Stimulated activated CD8-positive, alpha-beta memory T cell treated with anti-CD3 and anti-CD28 coated beads, Interleukin-2, amount 100 ng/mL, for 1 hour (primary cell): ENCODE results near the gene TECPR2.
A peak's percentile ranks its signal among the peaks of the same experiment; 100 is the strongest.

Experiments used
- DNase-seq, 2 donors: peaks; one replicate each; pipeline ENCODE4 v3.0.0-alpha.2; 2020; ENCODE audit warnings: low read depth in 2 of 2

TECPR2 gene

DNA sequence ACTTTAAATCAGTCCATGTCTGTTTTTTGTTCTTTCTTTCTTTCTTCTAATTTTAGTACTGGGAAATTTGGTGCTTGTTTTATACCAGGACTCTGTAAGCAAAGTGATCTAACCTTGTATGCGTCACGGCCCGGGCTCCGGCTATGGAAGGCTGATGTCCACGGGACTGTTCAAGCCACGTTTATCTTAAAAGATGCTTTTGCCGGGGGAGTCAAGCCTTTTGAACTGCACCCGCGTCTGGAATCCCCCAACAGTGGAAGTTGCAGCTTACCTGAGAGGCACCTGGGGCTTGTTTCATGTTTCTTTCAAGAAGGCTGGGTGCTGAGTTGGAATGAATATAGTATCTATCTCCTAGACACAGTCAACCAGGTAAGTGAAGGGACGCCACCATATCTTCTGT, 62.2 kb downstream of the TECPR2 start:
- DNase-seq, result no peak

DNA sequence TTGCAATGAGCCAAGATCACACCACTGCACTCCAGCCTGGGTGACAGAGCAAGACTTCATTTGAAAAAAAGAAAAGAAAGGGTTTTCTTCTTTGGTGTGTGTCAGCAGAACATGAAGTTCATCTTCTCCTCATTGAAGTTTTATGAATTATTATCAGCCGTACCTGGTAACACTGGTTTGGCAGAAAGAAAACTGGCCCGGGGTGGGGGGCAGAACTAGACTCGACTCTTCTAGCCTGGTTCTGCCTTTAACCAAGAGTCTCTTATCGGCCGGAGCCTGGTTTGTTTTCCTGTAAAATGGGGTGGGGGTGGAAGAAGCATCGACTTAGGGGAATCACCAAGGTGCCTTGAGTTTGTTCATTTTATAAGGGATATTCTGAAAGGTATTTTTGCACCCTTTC, 64.1 kb downstream of the TECPR2 start:
- no peak for DNase-seq

DNA sequence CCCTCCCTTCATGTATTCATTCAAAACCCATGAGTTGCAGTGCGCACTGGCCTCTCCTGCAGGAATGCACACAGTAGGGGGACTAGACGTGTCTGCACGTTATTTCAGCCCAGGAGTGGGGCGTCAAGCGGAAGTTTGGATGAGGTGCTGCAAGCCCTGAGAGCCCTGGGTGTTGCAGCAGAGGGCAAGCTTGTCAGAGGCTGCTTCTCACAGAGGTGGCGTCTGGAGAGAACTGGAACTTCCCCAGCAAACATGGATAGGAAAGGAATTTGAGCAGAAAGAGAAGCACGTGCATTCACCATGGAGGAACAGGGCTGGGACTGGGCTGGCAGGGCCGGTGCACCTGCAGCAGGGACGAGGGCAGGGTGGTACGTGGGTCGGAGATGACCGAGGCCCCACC, 64.9 kb downstream of the TECPR2 start:
- DNase-seq, result no peak

DNA sequence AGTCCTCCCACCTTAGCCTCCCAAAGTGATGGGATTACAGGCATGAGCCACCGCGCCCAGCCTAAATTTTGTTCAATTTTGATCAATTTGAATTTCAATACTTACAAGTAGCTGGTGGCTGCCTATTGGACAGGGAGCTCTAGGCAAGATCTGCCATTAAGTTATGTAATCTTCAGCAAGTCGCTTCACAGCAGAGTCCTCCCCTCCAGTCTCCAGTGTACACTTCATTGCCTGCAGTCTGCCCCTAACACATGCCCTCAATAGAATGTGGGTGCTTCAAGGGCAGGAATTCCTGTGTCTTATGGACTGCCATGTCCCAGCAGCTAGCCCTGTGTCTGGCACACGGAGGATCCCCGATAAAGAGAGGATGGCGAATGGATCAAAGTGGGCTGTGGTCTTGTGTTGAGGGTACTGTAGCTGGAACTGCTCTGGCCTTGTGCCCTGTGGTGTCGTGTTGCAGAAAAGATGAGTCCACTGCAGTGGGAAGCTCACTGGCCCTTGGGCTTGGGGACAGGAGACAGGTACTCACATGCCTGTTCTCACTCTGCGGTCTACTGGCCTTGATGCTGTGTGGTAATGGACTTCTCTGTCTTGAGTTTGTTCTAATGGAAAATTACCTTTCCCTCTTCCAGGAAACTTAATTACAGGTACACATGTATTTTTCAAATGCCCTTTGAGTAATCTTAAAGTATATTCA, 67.6 kb downstream of the TECPR2 start:
- no peak for DNase-seq

DNA sequence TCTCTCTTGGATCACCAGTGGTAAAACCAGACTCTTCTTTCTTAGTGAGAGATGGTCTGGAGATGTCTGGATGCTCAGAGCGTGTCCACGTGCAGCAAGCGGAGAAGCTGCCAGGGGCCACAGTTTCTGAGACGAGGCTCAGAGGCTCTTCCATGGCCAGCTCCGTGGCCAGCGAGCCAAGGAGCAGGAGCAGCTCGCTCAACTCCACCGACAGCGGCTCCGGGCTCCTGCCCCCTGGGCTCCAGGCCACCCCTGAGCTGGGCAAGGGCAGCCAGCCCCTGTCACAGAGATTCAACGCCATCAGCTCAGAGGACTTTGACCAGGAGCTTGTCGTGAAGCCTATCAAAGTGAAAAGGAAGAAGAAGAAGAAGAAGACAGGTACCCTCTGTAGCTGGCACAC, 69.0 kb downstream of the TECPR2 start:
- no peak for DNase-seq

DNA sequence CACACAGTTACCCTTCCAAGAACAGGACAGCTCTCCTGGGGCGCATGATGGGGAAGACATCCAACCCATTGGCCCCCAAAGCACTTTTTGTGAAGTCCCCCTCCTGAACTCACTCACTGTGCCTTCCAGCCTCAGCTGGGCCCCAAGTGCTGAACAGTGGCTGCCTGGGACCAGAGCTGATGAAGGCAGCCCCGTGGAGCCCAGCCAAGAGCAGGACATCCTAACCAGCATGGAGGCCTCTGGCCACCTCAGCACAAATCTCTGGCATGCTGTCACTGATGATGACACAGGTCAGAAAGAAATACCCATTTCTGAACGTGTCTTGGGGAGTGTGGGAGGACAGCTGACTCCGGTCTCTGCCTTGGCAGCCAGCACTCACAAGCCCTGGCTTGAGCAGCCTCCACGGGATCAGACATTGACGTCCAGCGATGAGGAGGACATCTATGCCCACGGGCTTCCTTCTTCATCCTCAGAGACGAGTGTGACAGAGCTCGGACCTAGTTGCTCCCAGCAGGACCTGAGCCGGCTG, 72.0 kb downstream of the TECPR2 start:
- DNase-seq, result no peak

DNA sequence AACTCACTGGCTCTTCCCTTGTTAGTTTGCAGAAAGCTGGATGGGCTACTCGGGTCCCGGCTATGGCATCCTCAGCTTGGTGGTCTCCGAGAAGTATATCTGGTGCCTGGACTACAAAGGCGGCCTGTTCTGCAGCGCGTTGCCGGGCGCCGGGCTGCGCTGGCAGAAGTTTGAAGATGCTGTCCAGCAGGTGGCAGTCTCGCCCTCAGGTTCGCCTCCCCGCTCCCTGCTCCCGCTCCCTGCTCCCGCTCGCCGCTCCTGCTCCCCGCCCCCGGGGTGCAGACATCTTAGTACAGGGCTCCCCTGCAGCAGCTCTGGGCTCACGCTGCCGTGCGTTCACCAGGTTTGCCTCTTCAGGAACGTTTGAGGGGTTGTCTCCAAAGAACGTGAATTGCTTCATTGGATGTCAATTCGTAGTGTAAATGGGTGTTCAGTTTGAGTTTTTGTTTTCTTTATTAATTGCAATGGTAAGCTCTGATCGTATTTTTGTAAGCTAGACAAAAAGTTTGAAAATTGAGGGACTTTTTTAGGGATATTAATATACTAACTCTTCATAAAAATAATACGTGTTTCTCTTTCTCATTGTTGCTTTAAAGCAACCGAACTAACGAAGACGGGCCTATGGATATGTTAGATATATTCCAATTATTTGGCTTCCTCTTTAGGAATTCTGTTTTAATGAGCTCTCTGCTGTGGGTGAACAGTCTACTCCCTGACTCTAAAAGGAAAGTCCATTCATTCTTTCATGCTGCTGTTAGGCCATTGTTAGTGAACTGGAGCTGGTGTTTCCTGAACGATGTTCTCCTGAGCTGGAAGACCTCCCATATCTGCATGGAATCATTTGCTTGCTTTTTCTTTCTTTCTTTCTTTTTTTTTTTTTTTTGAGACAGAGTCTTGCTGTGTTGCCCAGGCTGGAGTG, 75.5 kb downstream of the TECPR2 start:
- DNase-seq, result peak; percentile 20 to 26

DNA sequence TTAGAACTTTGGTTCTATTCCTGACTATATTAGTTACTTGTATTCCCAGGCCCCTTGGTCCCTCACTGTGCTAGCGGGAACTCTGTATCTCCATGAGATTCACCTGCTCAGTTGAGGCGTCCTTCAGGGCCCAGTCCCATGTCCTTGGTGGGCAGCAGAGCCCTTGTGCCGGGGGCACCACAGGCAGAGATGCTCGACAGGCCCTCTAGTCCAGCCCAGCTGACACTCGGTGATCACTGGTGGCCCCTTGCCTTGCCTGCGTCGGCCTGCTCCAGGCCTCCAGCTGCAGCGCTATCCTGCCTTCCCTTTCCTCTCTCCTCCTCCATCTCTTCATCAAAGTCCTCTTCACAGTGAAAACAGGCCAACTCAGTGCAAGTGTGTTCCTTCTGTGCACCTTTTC, 76.8 kb downstream of the TECPR2 start:
- DNase-seq, result no peak

DNA sequence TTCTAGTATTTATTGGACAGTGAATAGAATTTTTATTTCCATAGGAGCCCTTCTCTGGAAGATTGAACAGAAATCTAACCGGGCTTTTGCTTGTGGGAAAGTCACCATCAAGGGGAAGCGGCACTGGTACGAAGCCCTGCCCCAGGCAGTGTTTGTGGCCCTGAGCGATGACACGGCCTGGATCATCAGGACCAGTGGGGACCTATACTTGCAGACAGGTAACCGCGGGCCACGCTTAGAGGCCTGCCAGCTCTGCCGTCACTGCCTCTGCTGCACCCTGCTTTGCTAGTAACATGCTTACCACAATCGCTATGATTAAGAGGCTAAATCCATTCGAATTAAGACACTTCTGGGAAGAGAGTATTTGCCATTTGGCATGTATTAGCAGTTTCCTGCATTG, 77.7 kb downstream of the TECPR2 start:
- no peak for DNase-seq

DNA sequence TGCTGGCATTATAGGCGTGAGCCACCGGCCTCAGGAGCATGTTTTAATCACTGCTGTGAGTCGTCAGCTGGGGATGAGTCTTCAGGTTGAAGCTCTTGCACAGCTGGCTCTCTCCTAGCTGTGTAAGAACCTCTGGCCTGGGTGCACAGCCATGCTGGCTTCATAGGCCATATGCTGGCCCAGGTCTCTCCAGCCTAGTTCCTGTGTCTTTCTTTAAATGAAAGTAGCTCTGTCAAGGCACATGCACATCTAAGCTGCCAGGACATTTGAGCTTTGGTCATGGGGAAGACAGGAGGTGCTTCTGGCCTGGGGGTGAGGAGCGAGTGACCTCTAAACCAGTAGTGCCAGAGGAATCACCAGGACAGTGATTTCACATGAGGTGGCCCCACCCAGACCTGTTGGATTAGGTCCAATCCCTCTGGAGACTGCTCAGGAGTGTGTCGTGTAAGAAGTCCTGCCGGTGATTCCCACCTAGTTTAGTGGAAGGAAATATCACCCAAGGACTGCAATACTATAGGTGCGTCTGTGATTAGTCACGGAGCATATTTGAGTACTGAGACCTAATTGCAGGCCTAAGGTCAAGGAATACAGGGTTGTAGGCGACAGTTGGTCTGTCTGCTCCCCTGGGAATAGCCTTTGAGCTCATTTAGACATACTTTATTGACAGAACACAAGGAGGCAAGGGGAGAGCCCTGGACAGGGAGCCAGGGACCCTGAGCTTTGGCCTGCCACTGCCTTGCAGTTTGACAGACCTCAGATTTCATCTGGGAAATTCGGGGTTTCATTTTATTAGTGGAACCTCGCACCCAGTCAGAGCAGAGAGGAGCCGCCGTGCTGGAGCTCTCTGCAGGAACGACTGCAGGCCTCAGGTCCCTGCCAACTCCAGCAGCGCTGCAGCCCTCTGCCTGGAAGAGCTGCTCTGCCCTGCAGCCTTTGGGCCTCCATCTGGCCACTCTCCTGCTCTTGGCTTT, 79.8 kb downstream of the TECPR2 start:
- DNase-seq, result no peak

DNA sequence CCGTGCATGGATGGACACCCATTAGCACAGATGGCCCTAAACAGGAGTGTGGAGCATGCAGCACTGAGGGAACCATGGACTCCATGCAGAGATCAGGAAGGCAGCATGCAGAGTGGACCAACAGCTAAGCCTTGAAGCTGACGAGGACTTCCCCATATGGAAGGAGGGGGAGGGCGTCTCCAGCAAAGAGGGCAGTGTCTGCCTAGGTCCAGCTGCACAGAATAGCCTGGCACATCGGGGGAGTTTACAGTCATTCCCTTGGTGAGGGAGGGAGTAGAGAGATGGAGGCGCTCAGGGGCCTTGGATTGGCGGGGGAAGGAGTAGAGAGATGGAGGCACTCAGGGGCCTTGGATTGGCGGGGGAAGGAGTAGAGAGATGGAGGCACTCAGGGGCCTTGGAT, 82.3 kb downstream of the TECPR2 start:
- no peak for DNase-seq

DNA sequence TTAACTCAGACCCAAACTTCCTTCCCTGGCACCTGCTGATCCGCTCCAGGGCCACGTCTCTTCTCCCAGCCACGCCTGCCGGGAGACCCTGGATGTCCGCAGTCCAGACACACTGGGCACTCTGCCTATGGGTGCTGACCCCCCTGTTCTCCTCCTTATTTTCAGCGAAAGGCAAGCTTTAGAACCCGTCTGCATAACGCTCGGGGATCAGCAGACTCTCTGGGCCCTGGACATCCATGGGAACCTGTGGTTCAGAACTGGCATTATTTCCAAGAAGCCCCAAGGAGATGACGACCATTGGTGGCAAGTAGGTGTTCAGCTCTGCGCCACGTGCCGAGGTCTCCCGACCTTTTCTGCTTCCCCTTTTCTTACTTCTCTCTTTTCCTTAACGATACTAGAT, 82.9 kb downstream of the TECPR2 start:
- DNase-seq, result no peak

DNA sequence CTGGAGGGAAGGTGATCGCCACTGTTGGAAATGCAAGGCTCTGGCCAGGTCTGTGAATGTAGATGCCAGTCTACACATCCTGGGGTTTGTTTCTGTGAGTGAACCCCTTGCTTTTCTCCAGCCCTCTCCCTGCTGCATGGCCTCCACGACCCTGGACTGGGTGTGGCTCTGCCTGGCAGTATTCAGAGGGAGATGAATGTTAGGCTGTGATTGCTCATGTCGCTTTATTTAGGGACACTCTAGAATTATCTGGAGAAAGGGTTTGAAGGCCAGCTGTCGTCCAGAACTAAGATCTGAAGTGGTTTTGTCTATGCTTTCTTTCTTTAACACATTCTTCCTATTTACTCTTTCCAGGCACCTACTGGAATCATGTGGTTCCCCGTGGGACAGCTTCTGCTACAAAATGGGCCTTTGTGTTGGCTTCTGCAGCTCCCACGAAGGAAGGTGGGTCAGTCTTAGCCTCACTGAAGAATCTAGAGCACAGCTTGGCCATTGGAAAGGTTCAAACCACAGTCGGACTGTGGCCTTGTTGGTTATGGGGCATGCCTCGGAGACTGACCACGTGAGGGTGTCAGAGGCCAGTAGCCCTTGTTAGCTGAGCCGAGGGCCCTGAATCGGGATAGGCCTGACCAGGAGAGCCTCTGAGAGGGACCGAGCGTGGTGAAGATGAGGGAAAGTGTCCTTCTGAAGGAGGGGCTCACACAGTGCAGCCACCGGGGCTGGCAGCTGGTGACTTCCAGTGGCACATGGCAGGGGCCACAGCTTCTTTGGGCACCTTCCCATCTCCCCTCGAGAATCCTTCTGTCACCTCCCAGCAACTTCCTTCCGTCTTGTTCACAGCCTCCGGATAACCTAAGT, 87.7 kb downstream of the TECPR2 start:
- no peak for DNase-seq

DNA sequence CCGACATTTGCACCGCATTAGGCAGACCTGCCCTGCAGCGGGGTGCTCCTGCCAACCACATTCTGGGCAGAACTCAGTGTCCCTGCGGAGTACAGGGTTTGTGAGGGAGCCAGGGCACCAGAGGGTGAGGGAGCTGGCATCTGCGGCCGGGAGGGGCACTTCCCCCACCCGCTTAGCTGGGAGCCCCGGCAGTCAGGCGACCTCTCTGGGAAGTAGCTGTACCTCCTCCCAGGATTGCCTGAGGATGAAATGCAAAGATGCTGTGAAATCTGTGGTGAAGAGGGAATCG, 88.3 kb downstream of the TECPR2 start:
- DNase-seq, result no peak

DNA sequence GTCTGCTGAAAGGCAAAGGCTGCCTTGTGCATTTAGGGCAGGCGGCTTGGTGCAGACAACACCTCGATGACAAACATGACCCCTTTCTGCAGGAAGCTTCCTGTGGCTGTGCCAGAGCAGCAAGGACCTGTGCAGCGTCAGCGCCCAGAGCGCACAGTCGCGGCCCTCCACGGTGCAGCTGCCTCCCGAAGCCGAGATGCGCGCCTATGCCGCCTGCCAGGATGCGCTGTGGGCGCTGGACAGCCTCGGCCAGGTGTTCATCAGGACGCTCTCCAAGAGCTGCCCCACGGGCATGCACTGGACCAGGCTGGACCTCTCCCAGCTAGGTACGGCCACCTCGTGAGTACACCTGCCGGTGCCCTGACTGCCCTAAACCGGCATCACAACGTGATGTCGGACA, 89.6 kb downstream of the TECPR2 start:
- DNase-seq, result no peak

DNA sequence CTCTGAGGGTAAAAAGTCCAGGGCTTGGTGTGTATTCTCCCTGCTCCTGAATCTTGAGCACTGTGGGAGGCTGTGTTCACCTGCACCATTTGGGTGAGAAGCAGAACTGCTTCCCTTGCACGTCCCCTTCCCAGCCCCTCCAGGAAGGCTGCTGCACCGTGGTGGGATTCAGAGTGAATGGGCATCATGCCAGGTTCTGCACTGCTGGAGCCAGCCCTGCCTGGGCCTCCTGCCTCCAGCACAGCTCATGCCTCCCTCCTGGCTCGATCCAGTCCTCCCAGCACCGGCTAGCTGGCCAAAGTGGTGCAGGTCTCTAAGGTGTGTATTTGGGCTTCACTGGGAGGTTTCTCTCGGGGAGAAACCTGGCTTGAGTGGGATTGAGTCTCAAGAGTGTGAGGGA, 92.0 kb downstream of the TECPR2 start:
- no peak for DNase-seq

DNA sequence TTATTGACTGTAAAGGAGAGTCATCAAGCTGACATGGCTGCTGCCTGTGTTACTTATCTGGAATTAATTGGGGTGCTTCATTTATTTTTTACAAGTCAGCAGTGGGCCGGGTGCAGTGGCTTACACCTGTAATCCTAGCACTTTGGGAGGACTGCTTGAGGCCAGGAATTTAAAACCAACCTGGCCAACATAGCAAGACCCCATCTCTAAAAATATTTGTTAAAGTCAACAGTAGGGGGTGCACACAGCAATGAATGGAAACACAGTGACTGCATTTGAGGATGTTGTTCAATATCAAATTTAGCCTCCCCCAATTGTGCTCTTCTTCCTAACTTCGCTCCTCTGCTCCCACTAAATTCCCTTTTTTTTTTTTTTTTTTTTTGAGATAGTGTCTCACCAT, 94.8 kb downstream of the TECPR2 start:
- DNase-seq, result no peak

DNA sequence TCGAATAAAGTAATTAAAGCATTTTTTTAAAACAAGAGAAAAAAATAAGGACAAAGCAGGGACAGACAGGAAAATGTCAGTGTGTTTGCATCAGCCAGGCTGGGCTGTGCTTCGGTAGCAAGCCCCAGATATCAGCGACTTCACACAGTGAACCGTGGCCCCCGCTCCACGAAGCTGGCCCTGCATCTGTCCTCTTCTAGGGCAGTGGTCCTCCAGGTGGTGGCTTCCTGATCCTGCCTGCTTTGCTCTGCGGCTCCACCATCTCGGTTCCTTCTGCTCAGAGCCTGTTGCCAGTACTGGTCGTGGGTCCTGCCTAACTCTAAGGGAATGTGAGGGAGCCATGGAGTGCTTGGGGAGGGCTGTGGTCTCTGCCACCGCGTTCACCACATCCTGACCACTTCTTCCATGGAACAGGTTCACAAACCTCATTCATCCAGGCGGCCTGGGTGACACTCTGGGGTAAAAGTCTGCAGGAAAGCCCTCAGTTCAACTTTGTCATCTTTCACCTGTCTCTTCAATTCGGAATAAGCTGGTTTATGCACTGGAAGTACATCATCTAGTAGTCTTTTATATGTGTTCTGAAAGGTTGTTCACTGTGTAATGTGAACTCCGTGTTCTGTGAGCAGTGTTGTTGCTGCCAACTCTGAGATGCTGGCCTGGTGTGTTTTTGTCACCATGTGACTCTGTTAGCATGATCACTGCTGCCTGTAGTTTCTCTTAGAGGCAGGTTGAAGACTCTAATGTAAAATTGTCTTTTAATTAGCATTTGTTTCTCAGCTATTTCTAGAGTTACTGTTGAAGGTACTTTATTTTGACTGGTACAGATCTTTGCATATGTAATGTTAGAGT, 99.0 kb downstream of the TECPR2 start:
- no peak for DNase-seq

DNA sequence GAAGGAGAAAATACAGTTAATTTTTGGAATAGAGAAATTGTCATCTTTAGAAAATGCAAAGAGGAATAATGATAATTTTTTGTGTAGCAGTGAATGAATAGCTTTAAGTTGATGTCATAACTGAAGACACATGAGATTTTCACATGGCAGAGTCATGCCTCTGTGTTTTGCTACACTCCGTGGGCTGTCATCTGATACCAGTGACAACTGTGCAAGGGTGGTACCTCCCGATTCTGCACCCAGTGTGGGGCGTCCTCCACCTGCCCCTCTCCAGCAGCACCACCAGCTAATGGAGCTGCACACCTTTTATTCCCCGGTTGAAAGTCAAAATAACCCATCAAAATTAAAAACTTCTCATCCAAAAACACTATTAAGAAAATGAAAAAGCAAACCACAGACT, 99.7 kb downstream of the TECPR2 start:
- DNase-seq, result no peak

DNA sequence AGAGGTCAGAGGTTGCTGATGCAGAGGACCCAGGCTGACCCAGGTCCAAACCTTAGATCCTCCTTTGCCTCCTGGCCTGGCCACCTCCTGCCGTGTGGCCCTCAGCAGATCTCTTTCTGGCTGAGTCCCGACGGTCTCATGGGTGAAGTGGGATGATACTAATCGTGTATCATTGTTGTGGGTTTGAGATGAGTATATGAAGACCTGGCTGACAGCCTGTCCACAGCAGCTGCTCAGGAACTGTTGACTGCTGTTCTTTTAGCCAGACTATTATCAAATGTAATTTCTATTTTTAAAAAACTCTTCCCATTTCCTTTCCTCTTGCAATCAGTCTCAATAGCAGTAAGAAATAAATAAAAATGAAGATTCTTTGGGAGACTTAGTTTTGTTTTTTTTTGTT, 101.3 kb downstream of the TECPR2 start:
- no peak for DNase-seq
